Bronchial epithelial cell (primary cell): Measurements from ENCODE around the gene MAP1LC3B. TPM values are rescaled to one million over a fixed set of nuclear protein-coding genes. Genes with fewer than 3 reads are reported as not detected.
"Not testable (repeated sequence)": the region's sequence is repeated elsewhere in the genome, so short reads cannot be mapped to it uniquely, and the experiment has no call there.

Experiments
- DNase-seq: peaks from one replicate; pipeline ENCODE4 v3.0.0-alpha.2; 2010; ENCODE audit warnings: low read depth
- FAIRE-seq: peaks from 2 replicates; lab custom pipeline; 2011; peaks lifted over from hg19 to GRCh38; lab: Jason Lieb, UNC
- H3K27me3 ChIP-seq: 2 replicates; pipeline ENCODE4 v1.5.1; 2011; ENCODE audit warnings: low read length; ENCODE audit not compliant: control insufficient read depth, insufficient read depth
- H3K36me3 ChIP-seq: 2 replicates; pipeline ENCODE4 v1.5.1; 2011; ENCODE audit warnings: low read length; ENCODE audit not compliant: control insufficient read depth, insufficient read depth
- H3K4me3 ChIP-seq: 2 replicates; pipeline ENCODE4 v1.5.1; 2011; ENCODE audit warnings: mild to moderate bottlenecking, low read depth, low read length, control low read depth
- total RNA-seq: library from RNA; depleted of rRNA; stranded (reverse); fragments of >200 nt; gene quantifications from 2 replicates; pipeline ENCODE4 v1.2.1, GENCODE V29; 2014
- TF ChIP-seq, protein P1 (sequence below): IDR thresholded peaks from 2 replicates; pipeline ENCODE4 v1.5.1; 2011; ENCODE audit warnings: mild to moderate bottlenecking, moderate library complexity, low read length, control low read depth, inconsistent platforms; ENCODE audit not compliant: insufficient read depth, severe bottlenecking

Gene MAP1LC3B
- total RNA-seq, 1 donor from 2014 or later, result 75.8 TPM

GRCh38 chr16:87374313-87374712, 17.8 kb upstream of the MAP1LC3B start:
- FAIRE-seq, result no peak
- Histone ChIP-seq H3K27me3 (no peaks in the 10 kb centered on the region), H3K4me3 (no peak overlapping the region), H3K36me3 (peaks cover 1% of the 10 kb centered on the region)
- DNase-seq, result no peak
- TF ChIP-seq, protein P1, sequence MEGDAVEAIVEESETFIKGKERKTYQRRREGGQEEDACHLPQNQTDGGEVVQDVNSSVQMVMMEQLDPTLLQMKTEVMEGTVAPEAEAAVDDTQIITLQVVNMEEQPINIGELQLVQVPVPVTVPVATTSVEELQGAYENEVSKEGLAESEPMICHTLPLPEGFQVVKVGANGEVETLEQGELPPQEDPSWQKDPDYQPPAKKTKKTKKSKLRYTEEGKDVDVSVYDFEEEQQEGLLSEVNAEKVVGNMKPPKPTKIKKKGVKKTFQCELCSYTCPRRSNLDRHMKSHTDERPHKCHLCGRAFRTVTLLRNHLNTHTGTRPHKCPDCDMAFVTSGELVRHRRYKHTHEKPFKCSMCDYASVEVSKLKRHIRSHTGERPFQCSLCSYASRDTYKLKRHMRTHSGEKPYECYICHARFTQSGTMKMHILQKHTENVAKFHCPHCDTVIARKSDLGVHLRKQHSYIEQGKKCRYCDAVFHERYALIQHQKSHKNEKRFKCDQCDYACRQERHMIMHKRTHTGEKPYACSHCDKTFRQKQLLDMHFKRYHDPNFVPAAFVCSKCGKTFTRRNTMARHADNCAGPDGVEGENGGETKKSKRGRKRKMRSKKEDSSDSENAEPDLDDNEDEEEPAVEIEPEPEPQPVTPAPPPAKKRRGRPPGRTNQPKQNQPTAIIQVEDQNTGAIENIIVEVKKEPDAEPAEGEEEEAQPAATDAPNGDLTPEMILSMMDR, result no peak

GRCh38 chr16:87375426-87376135, 16.6 kb upstream of the MAP1LC3B start:
- TF ChIP-seq, protein P1, result no peak
- DNase-seq (peak; percentile 70), FAIRE-seq (no peak)
- Histone ChIP-seq H3K36me3 (no peaks in the 10 kb centered on the region), H3K4me3 (no peak overlapping the region), H3K27me3 (no peaks in the 10 kb centered on the region)

- Histone ChIP-seq H3K4me3 (no peak overlapping the region), H3K27me3 (no peaks in the 10 kb centered on the region), H3K36me3 (no peaks in the 10 kb centered on the region)
- FAIRE-seq (no peak), DNase-seq (no peak)
- TF ChIP-seq, protein P1, result no peak
These were observed 15.5 kb upstream of the MAP1LC3B start for GRCh38 chr16:87376660-87377059.

- H3K36me3 ChIP-seq, DNase-seq, H3K27me3 ChIP-seq, FAIRE-seq, H3K4me3 ChIP-seq: not testable (repeated sequence)
These were observed 12.8 kb upstream of the MAP1LC3B start for GRCh38 chr16:87379312-87379752.

- TF ChIP-seq, protein P1, result no peak
- no peak for FAIRE-seq
- Histone ChIP-seq H3K27me3 (no peaks in the 10 kb centered on the region), H3K4me3 (no peak overlapping the region), H3K36me3 (no peaks in the 10 kb centered on the region)
- DNase-seq, result no peak
These were observed 11.7 kb upstream of the MAP1LC3B start for GRCh38 chr16:87380403-87380802.

DNA sequence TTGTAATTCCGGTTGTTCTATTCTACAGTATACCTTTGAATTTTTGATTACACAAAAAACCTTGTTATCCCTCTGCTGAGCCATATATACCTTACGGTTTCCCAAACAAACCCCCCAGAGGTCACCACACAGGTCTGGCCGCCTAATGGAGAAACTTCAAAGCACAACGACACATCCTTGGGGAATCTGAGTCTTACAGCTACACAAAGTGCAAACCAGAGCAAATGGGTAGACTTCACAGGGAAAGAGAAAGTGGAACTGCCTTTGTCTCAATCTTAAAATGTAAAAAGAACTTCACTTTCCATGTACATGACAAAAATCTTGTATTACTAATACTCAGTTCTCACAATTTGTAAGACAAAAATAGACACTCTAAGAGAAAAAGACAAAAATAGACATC, 11.3 kb upstream of the MAP1LC3B start:
- DNase-seq (no peak), FAIRE-seq (no peak)
- TF ChIP-seq, protein P1, result no peak
- H3K4me3 ChIP-seq, result no peak overlapping the region
- no peaks in the 10 kb centered on the region for H3K27me3 ChIP-seq
- H3K36me3 ChIP-seq, result no peaks in the 10 kb centered on the region
